ENCODE results near the gene PRR19. TPM values are rescaled to one million over a fixed set of nuclear protein-coding genes. Genes with fewer than 3 reads are reported as not detected.

Gene PRR19
- total RNA-seq, 4 donors from 2014 or later, result 0.30 to 0.44 TPM; not detected in 2

GRCh38 chr19:42276821-42277220, 25.1 kb upstream of the PRR19 start:
- Histone ChIP-seq H3K9me3 (no peaks in the 10 kb centered on the region), H3K36me3 (peaks cover 0 to 43% (median 19%) of the 10 kb centered on the region in 3 donors), H3K4me1 (peaks cover 0 to 84% (median 52%) of the 10 kb centered on the region in 4 donors), H3K27ac (peak overlapping the region in 3 of 4 donors; percentile 96 to 99 (median 97)), H3K27me3 (no peaks in the 10 kb centered on the region), H3K4me3 (no peak overlapping the region)
- 70 to 72% methylated on average over 4 of the region's 4 CpGs for WGBS, 2 donors
- TF ChIP-seq CTCF (IDR thresholded peaks at IDR 0.05) (no peak), EP300 (IDR thresholded peaks at IDR 0.05) (no peak), POLR2A (IDR thresholded peaks at IDR 0.05) (no peak)
- DNase-seq (ENCODE audit: low spot score in 2 of 2), result no peak

DNA sequence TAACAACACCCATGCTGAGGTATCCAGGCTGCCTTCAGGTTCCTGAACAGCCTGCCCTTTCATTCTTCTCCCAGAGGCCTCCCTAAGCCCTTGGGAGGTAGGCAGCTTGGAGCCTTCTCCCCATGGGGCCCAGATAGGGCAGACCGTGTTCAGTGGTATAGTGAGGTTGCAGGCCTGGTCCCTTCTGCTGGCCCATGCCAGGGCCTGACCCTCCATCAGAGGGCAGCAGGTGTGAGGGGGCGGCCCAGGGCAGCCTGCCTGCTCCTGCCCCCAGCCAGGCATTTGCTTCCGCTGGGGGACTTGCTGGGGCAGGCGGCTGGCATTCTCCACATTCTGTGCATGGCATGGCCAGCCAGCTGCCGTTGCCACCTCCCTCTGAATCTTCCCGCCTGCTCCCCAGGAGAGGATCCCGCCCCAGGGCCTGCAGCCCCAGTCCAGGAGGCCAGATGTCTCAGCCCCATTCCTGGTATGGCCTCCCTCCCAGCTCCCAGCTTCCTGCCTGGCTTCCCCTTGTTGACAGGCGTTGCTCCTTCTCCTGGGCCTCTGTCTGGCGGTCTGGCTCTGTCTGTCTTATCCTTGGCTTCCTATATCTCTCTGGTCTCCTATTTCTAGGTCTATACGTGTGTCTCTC, 24.0 kb upstream of the PRR19 start:
- Histone ChIP-seq H3K4me3 (no peak overlapping the region), H3K27ac (peak overlapping the region; percentile 67 to 99 (median 96)), H3K9me3 (no peaks in the 10 kb centered on the region), H3K36me3 (peaks cover 0 to 32% (median 18%) of the 10 kb centered on the region in 3 donors), H3K27me3 (no peaks in the 10 kb centered on the region), H3K4me1 (peaks cover 3 to 87% (median 60%) of the 10 kb centered on the region in 4 donors)
- DNase-seq (ENCODE audit: low spot score in 2 of 2), result no peak
- TF ChIP-seq POLR2A (IDR thresholded peaks at IDR 0.05) (no peak), EP300 (IDR thresholded peaks at IDR 0.05) (no peak), CTCF (IDR thresholded peaks at IDR 0.05) (no peak)
- 27 to 31% methylated on average over 6 to 10 of the region's 10 CpGs for WGBS, 2 donors

- H3K4me1 ChIP-seq, result peaks cover 3 to 91% (median 65%) of the 10 kb centered on the region in 4 donors
Measured at GRCh38 chr19:42278452-42279154, 23.3 kb upstream of the PRR19 start.

GRCh38 chr19:42279155-42279901, 22.6 kb upstream of the PRR19 start:
- peaks cover 0 to 18% (median 7%) of the 10 kb centered on the region in 3 donors for H3K36me3 ChIP-seq
- WGBS, 2 donors, result 4 to 8% methylated on average over 6 of the region's 6 CpGs
- peak overlapping the region; percentile 81 to 100 (median 86) for H3K4me3 ChIP-seq
- H3K9me3 ChIP-seq, result no peaks in the 10 kb centered on the region
- peaks cover 3 to 83% (median 64%) of the 10 kb centered on the region in 4 donors for H3K4me1 ChIP-seq
- DNase-seq (ENCODE audit: low spot score in 2 of 2), result no peak
- H3K27me3 ChIP-seq, result no peaks in the 10 kb centered on the region
- H3K27ac ChIP-seq, result peak overlapping the region; percentile 96 to 99 (median 97)
- TF ChIP-seq POLR2A (IDR thresholded peaks at IDR 0.05) (no peak), CTCF (IDR thresholded peaks at IDR 0.05) (no peak), EP300 (IDR thresholded peaks at IDR 0.05) (no peak)

More at GRCh38 chr19:42278452-42279154, 23.3 kb upstream of the PRR19 start:
- 38 to 49% methylated on average over 5 of the region's 5 CpGs for WGBS, 2 donors
- DNase-seq (ENCODE audit: low spot score in 2 of 2), result no peak
- Histone ChIP-seq H3K27ac (peak overlapping the region; percentile 96 to 99 (median 97)), H3K9me3 (no peaks in the 10 kb centered on the region), H3K27me3 (no peaks in the 10 kb centered on the region), H3K36me3 (peaks cover 0 to 25% (median 11%) of the 10 kb centered on the region in 3 donors), H3K4me3 (no peak overlapping the region)
- TF ChIP-seq EP300 (IDR thresholded peaks at IDR 0.05) (no peak), POLR2A (IDR thresholded peaks at IDR 0.05) (no peak), CTCF (IDR thresholded peaks at IDR 0.05) (no peak)

Measured in tibial nerve (tissue), 4 donors.